ENCODE results near the gene KHDC1. TPM values are rescaled to one million over a fixed set of nuclear protein-coding genes. Genes with fewer than 3 reads are reported as not detected.

Gene KHDC1
- total RNA-seq, 1 experiment from 2014 or later = 9.1 TPM

DNA sequence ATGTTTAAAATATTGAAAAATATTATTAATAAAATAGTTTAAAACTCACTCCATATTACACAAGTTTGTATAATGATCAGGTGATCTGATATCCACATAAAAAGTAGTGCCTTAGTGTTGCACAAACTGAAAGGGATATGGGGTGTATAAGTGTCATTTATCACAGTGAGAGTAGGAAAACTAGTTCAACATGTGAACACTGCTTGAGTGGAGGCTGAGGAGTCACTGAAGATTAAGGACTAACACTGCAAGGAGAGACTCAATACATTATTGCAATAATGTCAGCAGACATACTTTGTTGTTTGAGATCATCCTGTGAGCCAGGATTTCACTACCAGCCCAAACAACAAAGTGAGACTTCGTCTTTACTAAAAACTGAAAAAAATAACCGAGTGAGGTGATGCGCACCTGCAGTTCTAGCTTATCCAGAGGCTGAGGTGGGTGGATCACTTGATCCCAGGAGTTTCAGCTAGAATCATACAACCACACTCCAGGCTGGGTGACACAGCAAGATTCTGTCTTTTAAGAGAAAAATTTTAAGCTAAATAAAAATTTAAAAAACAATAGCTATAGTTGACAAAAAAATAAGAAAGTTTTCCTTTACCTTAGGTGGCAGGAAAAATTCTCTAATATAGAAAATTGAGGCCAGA, 35.3 kb downstream of the KHDC1 start:
- ChIA-PET RAD21 (ENCODE audit: low non-redundant PET in 1 of 2, low total read pairs in 2 of 2, uncharacterized antibody in 2 of 2, unreplicated experiment in 2 of 2) (no interaction called here), POLR2A (no interaction called here), CTCF (no interaction called here)
- H3K4me3 ChIP-seq (replicated peaks in 1 of 2; ENCODE audit: low read depth in 1 of 2, low read length in 2 of 2) = no peak overlapping the region
- H4K20me1 ChIP-seq (ENCODE audit: insufficient read depth) = no peaks in the 10 kb centered on the region
- no peaks in the 10 kb centered on the region for H3K27me3 ChIP-seq (ENCODE audit: insufficient read depth, low read length)
- H3K27ac ChIP-seq (ENCODE audit: low read depth, low read length) = no peak overlapping the region
- no peaks in the 10 kb centered on the region for H3K79me2 ChIP-seq (ENCODE audit: insufficient read depth, low read length)
- H3K9me3 ChIP-seq (ENCODE audit: control insufficient read depth in 1 of 2, insufficient read depth in 1 of 2, low read depth in 1 of 2, low read length in 2 of 2) = no peaks in the 10 kb centered on the region
- TF ChIP-seq, protein P1, sequence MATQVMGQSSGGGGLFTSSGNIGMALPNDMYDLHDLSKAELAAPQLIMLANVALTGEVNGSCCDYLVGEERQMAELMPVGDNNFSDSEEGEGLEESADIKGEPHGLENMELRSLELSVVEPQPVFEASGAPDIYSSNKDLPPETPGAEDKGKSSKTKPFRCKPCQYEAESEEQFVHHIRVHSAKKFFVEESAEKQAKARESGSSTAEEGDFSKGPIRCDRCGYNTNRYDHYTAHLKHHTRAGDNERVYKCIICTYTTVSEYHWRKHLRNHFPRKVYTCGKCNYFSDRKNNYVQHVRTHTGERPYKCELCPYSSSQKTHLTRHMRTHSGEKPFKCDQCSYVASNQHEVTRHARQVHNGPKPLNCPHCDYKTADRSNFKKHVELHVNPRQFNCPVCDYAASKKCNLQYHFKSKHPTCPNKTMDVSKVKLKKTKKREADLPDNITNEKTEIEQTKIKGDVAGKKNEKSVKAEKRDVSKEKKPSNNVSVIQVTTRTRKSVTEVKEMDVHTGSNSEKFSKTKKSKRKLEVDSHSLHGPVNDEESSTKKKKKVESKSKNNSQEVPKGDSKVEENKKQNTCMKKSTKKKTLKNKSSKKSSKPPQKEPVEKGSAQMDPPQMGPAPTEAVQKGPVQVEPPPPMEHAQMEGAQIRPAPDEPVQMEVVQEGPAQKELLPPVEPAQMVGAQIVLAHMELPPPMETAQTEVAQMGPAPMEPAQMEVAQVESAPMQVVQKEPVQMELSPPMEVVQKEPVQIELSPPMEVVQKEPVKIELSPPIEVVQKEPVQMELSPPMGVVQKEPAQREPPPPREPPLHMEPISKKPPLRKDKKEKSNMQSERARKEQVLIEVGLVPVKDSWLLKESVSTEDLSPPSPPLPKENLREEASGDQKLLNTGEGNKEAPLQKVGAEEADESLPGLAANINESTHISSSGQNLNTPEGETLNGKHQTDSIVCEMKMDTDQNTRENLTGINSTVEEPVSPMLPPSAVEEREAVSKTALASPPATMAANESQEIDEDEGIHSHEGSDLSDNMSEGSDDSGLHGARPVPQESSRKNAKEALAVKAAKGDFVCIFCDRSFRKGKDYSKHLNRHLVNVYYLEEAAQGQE (IDR thresholded peaks at IDR 0.05; ENCODE audit: low read depth) = no peak
- TF ChIP-seq SRF (IDR thresholded peaks at IDR 0.05; ENCODE audit: low read depth) (no peak), POLR2AphosphoS5 (IDR thresholded peaks at IDR 0.05; ENCODE audit: low read depth, low read length) (no peak), YY1 (IDR thresholded peaks at IDR 0.05; ENCODE audit: extremely low read depth, insufficient replicate concordance, low read depth, low read length) (no peak), RAD21 (IDR thresholded peaks at IDR 0.05; ENCODE audit: low read depth) (no peak), EGR1 (IDR thresholded peaks at IDR 0.05; ENCODE audit: low read depth) (no peak), ZNF274 (IDR thresholded peaks at IDR 0.05; ENCODE audit: low read depth, low read length) (no peak), FOSL1 (IDR thresholded peaks at IDR 0.05; ENCODE audit: low read depth) (no peak), EZH2 (IDR thresholded peaks at IDR 0.05) (no peak), CBX3 (IDR thresholded peaks at IDR 0.05; ENCODE audit: low read depth) (no peak), EZH2phosphoT487 (IDR thresholded peaks at IDR 0.05; ENCODE audit: borderline replicate concordance) (no peak), CEBPB (IDR thresholded peaks at IDR 0.05; ENCODE audit: low read depth) (no peak)
- TF ChIP-seq, protein P2, sequence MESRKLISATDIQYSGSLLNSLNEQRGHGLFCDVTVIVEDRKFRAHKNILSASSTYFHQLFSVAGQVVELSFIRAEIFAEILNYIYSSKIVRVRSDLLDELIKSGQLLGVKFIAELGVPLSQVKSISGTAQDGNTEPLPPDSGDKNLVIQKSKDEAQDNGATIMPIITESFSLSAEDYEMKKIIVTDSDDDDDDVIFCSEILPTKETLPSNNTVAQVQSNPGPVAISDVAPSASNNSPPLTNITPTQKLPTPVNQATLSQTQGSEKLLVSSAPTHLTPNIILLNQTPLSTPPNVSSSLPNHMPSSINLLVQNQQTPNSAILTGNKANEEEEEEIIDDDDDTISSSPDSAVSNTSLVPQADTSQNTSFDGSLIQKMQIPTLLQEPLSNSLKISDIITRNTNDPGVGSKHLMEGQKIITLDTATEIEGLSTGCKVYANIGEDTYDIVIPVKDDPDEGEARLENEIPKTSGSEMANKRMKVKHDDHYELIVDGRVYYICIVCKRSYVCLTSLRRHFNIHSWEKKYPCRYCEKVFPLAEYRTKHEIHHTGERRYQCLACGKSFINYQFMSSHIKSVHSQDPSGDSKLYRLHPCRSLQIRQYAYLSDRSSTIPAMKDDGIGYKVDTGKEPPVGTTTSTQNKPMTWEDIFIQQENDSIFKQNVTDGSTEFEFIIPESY (IDR thresholded peaks at IDR 0.05; ENCODE audit: extremely low read depth, insufficient replicate concordance, low read length) = no peak
- TF ChIP-seq, protein P3, sequence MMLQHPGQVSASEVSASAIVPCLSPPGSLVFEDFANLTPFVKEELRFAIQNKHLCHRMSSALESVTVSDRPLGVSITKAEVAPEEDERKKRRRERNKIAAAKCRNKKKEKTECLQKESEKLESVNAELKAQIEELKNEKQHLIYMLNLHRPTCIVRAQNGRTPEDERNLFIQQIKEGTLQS (IDR thresholded peaks at IDR 0.05) = no peak
- TF ChIP-seq, protein P4, sequence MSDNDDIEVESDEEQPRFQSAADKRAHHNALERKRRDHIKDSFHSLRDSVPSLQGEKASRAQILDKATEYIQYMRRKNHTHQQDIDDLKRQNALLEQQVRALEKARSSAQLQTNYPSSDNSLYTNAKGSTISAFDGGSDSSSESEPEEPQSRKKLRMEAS (IDR thresholded peaks at IDR 0.05) = no peak
- no peak overlapping the region for H3K4me2 ChIP-seq (ENCODE audit: low read length)
- peaks cover 13 to 20% of the 10 kb centered on the region in 2 experiments for H3K4me1 ChIP-seq (ENCODE audit: control insufficient read depth in 1 of 2, insufficient read depth in 2 of 2, low read length in 2 of 2)
- no peaks in the 10 kb centered on the region for H3K36me3 ChIP-seq (ENCODE audit: control insufficient read depth in 1 of 2, insufficient read depth in 2 of 2, low read length in 2 of 2)
- no peak overlapping the region for H2AFZ ChIP-seq (ENCODE audit: low read depth, low read length, poor library complexity, severe bottlenecking)
- DNase-seq (ENCODE audit: low read depth, low spot score) = no peak
- H3K9me2 ChIP-seq (ENCODE audit: insufficient read depth) = no peaks in the 10 kb centered on the region
- no peak for ATAC-seq
- intact Hi-C loops (cut with micrococcal nuclease) = no loop called here
- H3K9ac ChIP-seq (ENCODE audit: low read length) = no peak overlapping the region
- no TSS peak for BruUV-seq (replicated peaks)
